Measurements from ENCODE around the gene GALNT9. TPM values are rescaled to one million over a fixed set of nuclear protein-coding genes. Genes with fewer than 3 reads are reported as not detected.

Gene GALNT9
- total and polyA plus RNA-seq, 7 donors, result 0.28 to 5.0 (median 2.8) TPM; not detected in 2

GRCh38 chr12:132182711-132183365, 146.6 kb downstream of the GALNT9 start:
- no peak for TF ChIP-seq EP300 (IDR thresholded peaks at IDR 0.05)
- no peak for TF ChIP-seq POLR2A (IDR thresholded peaks at IDR 0.05)
- no peak for TF ChIP-seq CTCF (IDR thresholded peaks at IDR 0.05)
- no peak for TF ChIP-seq POLR2AphosphoS5 (IDR thresholded peaks at IDR 0.05)
- peaks cover 0 to 26% (median 22%) of the 10 kb centered on the region in 3 donors for H3K27me3 ChIP-seq
- H3K4me1 ChIP-seq, result no peaks in the 10 kb centered on the region
- no peak for DNase-seq
- no peak overlapping the region for H3K4me3 ChIP-seq
- WGBS, 2 donors, result 77 to 84% methylated on average over 10 of the region's 10 CpGs
- H3K36me3 ChIP-seq, result no peaks in the 10 kb centered on the region
- intact Hi-C loops (cut with DNase I), result no loop called here
- peaks cover 0 to 27% (median 4%) of the 10 kb centered on the region in 4 donors for H3K9me3 ChIP-seq
- H3K27ac ChIP-seq, result no peak overlapping the region

GRCh38 chr12:132182206-132182710, 147.1 kb downstream of the GALNT9 start:
- TF ChIP-seq CTCF (IDR thresholded peaks at IDR 0.05) (no peak), POLR2A (IDR thresholded peaks at IDR 0.05) (no peak), EP300 (IDR thresholded peaks at IDR 0.05) (no peak), POLR2AphosphoS5 (IDR thresholded peaks at IDR 0.05) (no peak)
- peaks cover 0 to 28% (median 27%) of the 10 kb centered on the region in 3 donors for H3K27me3 ChIP-seq
- DNase-seq, result no peak
- peaks cover 0 to 21% (median 4%) of the 10 kb centered on the region in 4 donors for H3K9me3 ChIP-seq
- no peak overlapping the region for H3K27ac ChIP-seq
- intact Hi-C loops (cut with DNase I), result no loop called here
- H3K4me3 ChIP-seq, result no peak overlapping the region
- no peaks in the 10 kb centered on the region for H3K4me1 ChIP-seq
- WGBS, 2 donors, result 92% methylated on average over 21 of the region's 21 CpGs
- no peaks in the 10 kb centered on the region for H3K36me3 ChIP-seq

GRCh38 chr12:132181570-132182200, 147.7 kb downstream of the GALNT9 start:
- no peak for DNase-seq
- WGBS, 2 donors, result 80 to 88% methylated on average over 33 of the region's 33 CpGs
- TF ChIP-seq CTCF (IDR thresholded peaks at IDR 0.05) (no peak), POLR2AphosphoS5 (IDR thresholded peaks at IDR 0.05) (no peak), EP300 (IDR thresholded peaks at IDR 0.05) (no peak), POLR2A (IDR thresholded peaks at IDR 0.05) (no peak)
- peaks cover 0 to 15% (median 2%) of the 10 kb centered on the region in 4 donors for H3K9me3 ChIP-seq
- H3K4me1 ChIP-seq, result no peaks in the 10 kb centered on the region
- H3K27ac ChIP-seq, result no peak overlapping the region
- intact Hi-C loops (cut with DNase I), result no loop called here
- no peaks in the 10 kb centered on the region for H3K36me3 ChIP-seq
- peaks cover 0 to 34% (median 33%) of the 10 kb centered on the region in 3 donors for H3K27me3 ChIP-seq
- H3K4me3 ChIP-seq, result no peak overlapping the region

- no peak overlapping the region for H3K4me3 ChIP-seq
- H3K9me3 ChIP-seq, result peaks cover 0 to 8% (median 2%) of the 10 kb centered on the region in 4 donors
- H3K27ac ChIP-seq, result no peak overlapping the region
- DNase-seq, result no peak
- H3K4me1 ChIP-seq, result no peaks in the 10 kb centered on the region
- TF ChIP-seq EP300 (IDR thresholded peaks at IDR 0.05), result no peak
- TF ChIP-seq CTCF (IDR thresholded peaks at IDR 0.05), result no peak
- no peak for TF ChIP-seq POLR2A (IDR thresholded peaks at IDR 0.05)
- TF ChIP-seq POLR2AphosphoS5 (IDR thresholded peaks at IDR 0.05), result no peak
- WGBS, 2 donors, result 85 to 88% methylated on average over 30 of the region's 30 CpGs
- intact Hi-C loops (cut with DNase I), result no loop called here
- H3K36me3 ChIP-seq, result no peaks in the 10 kb centered on the region
- peaks cover 0 to 42% (median 41%) of the 10 kb centered on the region in 3 donors for H3K27me3 ChIP-seq
Observed at GRCh38 chr12:132180648-132181546, 148.5 kb downstream of the GALNT9 start.

Data from sigmoid colon (tissue), 7 donors.